ENCODE results near the gene ZNF791. TPM values are rescaled to one million over a fixed set of nuclear protein-coding genes. Genes with fewer than 3 reads are reported as not detected.
A peak's percentile ranks its signal among the peaks of the same experiment; 100 is the strongest.

The ZNF791 gene
- total RNA-seq, 1 donor from 2014 or later: 5.5 TPM

GRCh38 chr19:12657966-12658365 lies 47.2 kb downstream of the ZNF791 start:
- H3K4me3 ChIP-seq (ENCODE audit: low read depth, low read length): no peak overlapping the region
- no peak for DNase-seq (ENCODE audit: low read depth)
- TF ChIP-seq CTCF (conservative IDR thresholded peaks at IDR 0.05; ENCODE audit: low read depth, low read length): peak; percentile 8

- no peak overlapping the region for H3K4me3 ChIP-seq (ENCODE audit: low read depth, low read length)
- no peak for TF ChIP-seq CTCF (conservative IDR thresholded peaks at IDR 0.05; ENCODE audit: low read depth, low read length)
- DNase-seq (ENCODE audit: low read depth): no peak
Measured at GRCh38 chr19:12660980-12661379, 50.3 kb downstream of the ZNF791 start.

DNA sequence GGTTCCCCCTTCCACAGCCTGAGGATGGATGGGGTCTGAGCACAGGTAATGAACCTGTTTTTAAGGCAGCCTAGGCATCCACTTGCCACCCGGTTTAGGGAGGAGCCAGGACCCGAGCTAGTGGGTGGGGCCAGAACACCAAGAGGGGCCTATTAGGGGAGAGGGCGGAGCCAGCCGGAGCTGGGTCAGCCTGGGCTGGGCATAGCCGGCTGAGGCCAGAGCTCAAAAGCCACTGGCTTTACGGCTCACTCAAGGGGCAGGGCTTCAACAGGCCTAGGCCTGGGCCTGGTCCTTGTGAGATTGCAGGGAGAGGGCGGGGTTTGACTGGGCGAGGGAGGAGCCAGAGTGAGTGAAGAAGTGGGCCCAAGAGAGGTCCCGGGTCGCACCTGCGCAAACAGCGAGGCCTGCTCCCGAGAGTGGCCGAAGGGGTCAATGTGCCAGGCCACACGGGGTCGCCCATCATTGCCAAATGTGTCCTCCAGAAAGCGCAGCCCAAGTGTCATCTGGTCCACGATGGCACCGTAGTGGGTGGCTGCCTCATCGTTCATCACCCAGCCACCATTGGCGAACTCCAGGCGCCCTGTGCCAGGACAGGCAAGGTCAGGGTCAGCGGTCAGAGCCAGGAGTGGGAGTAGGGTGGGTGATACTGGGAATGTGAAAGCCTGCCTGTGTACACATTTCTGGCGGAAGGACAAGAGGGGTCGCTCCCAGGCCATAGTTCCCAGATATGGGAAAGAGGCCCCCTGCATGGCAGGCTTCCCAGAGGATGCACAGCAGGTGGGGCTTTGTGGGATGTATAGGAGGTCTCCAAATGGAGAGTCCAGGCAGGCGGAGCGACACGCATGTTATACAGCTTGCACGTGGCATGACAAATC lies 53.9 kb downstream of the ZNF791 start:
- H3K4me3 ChIP-seq (ENCODE audit: low read depth, low read length): no peak overlapping the region
- no peak for TF ChIP-seq CTCF (conservative IDR thresholded peaks at IDR 0.05; ENCODE audit: low read depth, low read length)
- no peak for DNase-seq (ENCODE audit: low read depth)

- no peak overlapping the region for H3K4me3 ChIP-seq (ENCODE audit: low read depth, low read length)
- no peak for DNase-seq (ENCODE audit: low read depth)
- TF ChIP-seq CTCF (conservative IDR thresholded peaks at IDR 0.05; ENCODE audit: low read depth, low read length): no peak
Measured at GRCh38 chr19:12665281-12665573, 54.5 kb downstream of the ZNF791 start.

GRCh38 chr19:12665671-12666264 lies 55.0 kb downstream of the ZNF791 start:
- no peak for DNase-seq (ENCODE audit: low read depth)
- peak overlapping the region; percentile 94 for H3K4me3 ChIP-seq (ENCODE audit: low read depth, low read length)
- TF ChIP-seq CTCF (conservative IDR thresholded peaks at IDR 0.05; ENCODE audit: low read depth, low read length): no peak

- no peak for DNase-seq (ENCODE audit: low read depth)
- no peak for TF ChIP-seq CTCF (conservative IDR thresholded peaks at IDR 0.05; ENCODE audit: low read depth, low read length)
- peak within 1 kb of the TSS; percentile 94 for H3K4me3 ChIP-seq (ENCODE audit: low read depth, low read length)
Measured at GRCh38 chr19:12666265-12667048, 55.7 kb downstream of the ZNF791 start, which contains the start of the genes MAN2B1 and WDR83. Gene MAN2B1 (minus strand): TSS chr19:12666742. CDS start chr19:12666701, 41 bp downstream. Gene WDR83 (plus strand): TSS chr19:12666807. CDS start chr19:12669791, 2,984 bp downstream.

All from epithelial cell of proximal tubule (primary cell).